Activated CD4-positive, alpha-beta T cell treated with anti-CD3 and anti-CD28 coated beads, Interleukin-2, amount 50 U/mL, for 48 hours (primary cell): Measurements from ENCODE around the gene GSTM3.
A peak's percentile ranks its signal among the peaks of the same experiment; 100 is the strongest.
"Not testable (repeated sequence)": the region's sequence is repeated elsewhere in the genome, so short reads cannot be mapped to it uniquely, and the experiment has no call there.

ENCODE experiments used
- DNase-seq, 2 experiments: peaks; one replicate each; pipeline ENCODE4 v3.0.0-alpha.2; 2020

Gene GSTM3

DNA sequence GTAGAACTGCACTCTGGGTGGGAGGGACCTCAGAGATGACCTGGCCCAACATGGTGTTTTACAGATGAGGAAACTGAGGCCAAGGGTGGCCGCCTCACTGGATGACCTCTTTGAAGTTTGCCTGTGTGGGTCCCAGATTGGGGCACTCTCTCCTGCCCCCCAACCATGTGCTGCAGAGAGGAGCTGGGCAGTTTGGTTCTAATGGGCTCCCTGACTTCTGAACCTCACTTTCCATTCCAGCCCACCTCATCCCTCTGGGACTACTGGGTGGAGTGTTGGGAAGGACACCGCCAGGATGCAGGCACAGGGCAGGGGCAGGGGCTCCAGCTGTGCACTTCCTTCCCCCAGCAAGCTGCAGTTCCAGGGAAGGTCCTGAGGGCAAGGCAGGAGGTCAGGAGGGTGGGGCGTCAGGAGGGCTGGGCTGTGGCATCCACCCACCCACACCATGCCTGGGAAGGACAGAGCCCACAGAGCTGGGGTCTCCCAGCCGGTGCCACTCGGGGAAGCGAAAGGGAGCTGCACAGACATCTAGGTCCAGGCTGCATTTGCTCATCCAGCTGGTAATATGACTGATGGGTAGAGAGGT, 33.2 kb upstream of the GSTM3 start:
- DNase-seq, result no peak

DNA sequence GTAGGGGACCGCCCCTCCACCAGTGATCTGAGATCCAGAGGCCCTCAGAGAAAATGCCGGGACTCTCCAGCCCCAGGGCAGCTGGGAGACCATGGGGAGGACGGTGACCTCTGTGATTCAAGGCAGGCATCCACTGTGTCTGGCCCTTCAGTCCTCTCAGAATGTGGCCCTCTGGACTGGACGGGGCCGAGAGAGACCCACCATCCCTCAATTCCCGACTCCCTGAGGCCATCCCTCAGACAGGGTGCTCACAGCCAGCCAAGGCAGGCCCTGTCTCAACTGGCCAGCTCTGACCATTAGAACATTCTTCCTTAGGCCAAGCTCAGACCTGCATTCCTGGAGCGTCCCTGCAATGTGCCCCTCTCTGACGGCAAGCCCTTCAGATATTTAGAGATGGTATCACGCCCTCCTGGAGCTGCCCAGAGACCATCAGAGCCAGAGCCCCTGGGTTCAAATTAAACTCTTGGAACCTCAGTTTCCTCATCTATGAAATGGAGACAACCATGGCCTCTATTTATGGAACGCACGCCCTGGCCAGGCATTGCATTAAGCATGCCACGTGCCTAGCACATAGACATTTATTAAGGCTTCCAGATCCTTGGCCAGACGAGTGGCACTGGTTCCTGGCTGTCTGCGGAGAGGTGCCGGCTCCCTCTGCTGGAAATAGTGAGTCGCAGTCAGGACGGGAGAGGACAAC, 32.5 kb upstream of the GSTM3 start:
- peak; percentile 67 to 78 for DNase-seq

DNA sequence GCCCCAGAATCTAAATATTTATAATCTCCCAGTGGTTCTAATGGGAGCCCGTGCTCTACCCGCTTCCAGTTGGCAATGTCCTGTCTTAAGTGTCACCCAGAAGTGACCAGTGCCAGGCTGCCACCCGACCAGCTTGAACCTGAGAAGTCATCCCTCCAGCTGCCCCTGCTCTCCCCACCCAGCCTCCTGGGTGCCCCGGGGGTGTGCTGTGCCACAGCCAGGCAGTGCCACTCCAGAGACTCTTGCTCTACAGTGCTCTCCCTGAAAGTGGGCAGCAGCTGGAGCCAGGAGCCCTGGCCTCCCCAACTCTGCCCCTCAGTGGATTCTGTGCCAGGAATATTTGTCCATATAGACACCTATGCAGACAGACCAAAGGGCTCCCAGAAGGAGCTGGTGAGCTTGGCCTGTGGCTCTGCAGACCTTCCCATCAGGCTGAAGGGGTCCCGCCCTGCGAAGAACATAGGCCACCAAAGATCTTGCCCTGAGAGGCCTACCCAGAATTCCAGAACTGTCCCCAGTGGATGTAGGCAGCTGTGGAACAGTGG, 31.9 kb upstream of the GSTM3 start:
- DNase-seq, result no peak

DNA sequence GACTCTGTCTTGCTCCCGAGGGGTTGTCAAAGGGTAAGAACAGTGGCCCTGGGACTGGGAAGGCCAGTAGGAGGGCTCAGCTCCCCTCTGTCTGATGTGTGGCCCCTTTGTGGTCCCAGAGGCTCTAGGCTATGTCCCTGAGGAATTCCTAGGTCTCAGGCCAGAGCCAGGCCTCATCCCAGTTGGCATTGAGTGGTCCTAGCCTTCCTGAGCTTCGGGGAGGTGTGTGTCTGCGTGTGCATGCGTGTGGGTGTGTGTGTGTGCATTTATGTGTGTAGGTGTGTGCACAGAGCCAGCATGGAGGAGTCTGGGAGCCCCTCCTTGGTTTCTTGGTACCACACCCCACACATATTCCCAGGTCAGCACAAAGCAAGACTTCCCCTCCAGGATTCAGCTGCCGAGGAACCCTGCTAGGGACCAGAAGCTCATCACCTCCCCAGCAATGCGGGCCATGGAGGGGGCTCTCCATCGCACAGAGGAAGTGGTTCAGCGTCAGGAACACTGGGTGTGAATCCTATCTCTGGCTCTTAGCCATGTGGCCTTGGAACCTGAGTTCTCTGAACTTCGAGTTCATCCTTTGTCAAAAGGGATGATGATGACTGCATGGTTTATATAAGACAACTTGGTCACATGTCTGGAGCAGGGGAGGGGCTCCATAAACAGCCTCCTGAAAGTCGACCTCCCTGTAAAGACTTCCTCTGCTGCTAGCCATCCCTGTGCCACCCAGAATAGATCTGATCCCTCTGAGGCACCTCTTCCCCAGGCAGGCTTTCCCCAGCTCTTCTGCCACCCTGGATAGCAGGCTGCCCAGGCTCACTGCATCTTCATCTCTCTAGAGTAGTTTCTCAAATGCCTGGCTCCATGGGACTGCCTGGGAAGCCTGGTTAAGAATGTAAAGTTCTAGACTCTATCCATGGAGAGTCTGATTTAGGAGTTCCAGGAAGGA, 31.1 kb upstream of the GSTM3 start:
- no peak for DNase-seq

DNA sequence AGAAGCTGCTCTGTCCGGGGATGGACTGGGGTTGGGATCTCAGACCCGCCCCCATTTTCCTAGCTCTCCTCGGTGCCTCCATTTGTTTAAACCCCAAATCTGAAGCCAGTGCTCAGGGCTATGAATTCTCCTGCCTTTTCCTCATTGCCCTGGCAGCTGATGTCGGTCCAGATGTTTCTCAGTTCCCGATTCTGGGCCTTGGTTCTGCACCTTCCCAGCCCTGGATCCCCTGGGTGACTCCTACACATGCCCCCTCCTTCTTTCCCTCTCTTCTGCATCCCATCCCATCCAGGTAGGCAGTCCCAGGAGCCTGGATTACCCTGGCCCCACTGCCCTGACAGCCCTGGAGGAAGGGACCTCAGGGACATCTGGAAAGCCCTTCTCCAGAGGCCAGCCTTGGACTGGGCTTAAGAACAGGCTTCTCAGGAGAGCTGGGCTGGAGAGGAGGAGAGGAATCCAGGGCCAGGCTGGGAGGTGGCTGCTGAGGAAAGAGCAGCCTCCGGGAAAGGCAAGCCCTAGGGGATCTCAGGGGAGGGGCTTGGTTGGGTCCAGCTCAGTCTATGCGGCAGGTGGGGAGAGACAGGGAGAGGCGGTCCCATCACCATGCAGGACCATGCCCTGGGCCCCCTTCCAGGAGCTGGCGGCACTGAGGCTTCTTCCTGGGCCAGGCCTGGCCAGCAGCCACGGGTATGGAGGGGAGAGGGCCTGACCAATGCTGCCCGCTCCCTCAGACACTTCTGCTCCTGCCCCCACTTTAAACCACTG, 29.7 kb upstream of the GSTM3 start:
- DNase-seq, result no peak

DNA sequence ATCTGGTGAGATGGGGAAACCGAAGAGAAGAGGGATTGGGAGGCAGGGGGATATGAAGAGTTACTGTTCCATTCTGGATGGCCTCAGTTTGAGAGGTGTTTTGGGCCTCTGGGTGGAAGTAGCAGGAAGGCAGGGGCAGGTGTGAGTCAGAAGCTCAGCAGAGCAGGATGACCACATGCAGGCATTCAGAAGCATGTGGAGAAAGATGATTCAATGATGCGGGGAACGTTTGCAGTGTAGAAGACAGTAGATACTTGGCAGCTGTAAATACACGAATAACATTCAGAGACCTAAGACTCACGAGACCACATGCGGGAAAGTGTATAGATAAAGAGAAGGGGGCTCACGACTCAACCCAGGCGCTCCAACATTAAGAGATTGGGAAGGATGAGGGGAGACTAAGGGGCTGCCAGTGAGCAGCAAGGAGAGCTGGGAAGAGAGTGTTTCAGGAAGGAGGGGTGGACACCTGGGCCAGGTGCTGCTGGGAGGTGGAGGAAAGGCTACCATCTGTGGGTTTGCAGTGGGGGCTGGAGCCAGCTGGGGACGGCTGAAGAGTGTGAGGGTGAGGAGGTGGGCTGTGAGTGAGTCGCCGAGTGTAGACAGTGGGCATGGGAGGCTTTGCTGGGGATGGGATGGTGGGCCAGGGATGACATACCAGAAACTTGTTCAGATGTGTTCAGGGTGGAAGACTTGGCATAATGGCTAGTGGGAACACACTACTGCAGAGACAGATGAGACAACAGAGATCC, 28.7 kb upstream of the GSTM3 start:
- DNase-seq, result no peak

DNA sequence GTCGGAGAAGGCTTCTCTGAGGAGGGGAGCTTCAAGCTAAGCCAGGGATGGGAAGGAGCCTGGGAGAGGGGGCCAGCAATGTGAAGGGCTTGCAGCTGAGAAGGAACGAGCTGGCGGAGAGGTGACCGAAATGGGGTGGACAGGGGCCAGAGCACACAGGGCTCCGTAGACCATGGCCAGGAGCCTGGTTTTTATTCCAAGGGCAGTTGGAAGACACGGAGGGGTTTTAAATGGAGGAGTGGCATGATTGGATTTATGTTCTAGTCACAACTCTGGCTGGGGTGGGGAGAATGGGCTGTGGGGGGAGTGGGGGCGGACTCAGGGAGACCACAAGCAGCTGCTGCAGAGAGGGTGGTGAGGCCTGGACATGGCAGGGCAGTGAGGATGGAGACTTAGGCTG, 28.0 kb upstream of the GSTM3 start:
- no peak for DNase-seq

DNA sequence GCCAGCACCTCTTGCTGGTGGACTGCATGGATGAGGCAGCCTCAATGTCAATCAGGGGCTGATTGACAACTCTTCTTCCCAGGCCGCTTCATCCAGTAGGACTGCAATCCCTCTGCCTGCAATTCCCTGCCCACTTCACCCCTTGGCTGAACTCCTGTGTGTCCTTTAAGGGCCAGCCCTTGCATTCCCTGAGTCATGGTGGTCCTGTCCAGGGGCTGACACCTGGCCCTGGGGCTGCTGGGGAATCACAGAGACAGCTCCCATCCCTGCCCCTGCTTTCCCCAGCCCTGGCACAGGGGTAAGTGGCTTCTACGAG, 27.5 kb upstream of the GSTM3 start:
- no peak for DNase-seq

DNA sequence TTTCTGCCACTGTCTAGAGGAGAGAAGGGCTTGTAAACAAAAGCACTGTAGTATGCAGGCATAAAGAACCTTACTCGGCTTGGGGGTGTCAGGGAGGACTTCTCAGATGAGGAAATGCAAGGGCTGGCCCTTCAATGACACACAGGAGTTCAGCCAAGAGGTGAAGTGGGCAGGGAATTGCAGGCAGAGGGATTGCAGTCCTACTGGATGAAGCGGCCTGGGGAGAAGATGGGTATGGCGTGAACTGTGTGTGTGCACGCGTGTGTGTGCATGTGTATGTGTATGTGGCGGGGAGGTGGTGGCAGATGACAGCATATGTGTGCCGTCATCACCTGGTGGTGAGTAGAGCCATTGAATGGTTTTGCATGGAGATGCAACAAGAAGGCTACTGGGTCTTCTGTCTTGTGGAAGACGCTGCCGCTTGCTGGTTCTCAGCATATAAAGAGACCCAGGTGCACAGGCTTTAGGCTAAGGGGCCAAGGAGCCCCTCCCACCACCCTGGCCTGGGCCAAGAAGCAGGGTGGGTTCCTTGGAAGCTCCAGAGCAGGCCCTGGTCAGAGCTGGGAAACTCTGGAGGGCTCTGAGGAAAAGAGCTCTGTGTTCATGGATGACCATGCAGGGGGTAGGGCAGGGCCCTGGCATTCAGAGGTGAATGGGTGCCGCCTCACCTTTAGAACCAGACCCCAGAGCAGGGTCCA, 26.9 kb upstream of the GSTM3 start:
- DNase-seq, result no peak

DNA sequence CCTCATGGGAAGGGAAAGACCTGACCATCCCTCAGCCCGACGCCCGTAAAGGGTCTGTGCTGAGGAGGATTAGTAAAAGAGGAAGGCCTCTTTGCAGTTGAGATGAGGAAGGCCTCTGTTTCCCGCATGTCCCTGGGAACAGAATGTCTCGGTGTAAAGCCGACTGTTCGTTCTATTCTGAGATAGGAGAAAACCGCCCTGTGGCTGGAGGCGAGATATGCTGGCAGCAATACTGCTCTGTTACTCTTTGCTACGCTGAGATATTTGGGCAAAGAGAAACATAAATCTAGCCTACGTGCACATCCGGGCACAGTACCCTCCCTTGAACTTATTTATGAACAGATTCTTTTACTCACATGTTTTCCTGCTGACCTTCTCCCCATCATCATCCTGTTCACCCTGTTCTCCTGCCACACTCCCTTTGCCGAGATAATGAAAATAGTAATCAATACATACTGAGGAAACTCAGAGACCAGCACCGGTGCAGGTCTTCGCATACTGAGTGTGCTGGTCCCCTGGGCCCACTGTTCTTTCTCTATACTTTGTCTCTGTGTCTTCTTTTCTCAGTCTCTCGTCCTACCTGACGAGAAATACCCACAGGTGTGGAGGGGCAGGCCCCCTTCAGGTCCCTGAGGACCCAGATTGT, 26.3 kb upstream of the GSTM3 start:
- not testable (repeated sequence) for DNase-seq

DNA sequence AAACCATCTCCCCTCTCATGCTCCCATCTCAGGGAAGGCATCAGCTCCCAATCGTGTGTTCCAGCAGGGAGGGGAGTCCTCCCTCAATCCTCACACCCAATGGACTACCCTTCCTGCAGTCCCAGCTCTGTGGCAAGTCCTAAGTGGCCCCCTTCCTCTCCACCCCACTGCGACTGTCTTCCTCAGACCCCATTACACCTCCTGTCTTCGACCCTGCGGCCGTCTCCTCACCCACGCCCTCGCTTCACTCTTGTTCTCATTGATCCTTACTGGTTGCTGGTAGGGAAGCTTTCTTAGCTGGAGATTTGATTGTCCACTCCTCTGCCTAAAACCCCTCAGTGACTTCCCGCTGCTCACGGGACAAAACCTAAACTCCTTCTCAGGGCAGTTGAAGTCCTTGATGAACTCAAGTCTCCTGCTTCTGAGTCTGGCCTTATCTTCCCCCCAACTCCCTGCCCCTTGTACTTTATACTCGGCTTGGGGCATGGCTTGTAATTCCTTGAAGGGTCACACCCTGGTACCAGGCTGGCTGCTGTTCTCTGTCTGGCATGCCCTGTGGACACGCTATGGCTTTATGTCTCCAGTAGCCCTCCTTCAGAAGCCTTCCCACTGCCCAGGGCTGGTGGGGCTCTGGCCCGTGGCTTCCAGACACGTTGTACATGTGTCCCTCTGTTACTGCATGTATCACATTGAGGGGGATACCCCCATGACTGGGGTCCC, 25.2 kb upstream of the GSTM3 start:
- no peak for DNase-seq

DNA sequence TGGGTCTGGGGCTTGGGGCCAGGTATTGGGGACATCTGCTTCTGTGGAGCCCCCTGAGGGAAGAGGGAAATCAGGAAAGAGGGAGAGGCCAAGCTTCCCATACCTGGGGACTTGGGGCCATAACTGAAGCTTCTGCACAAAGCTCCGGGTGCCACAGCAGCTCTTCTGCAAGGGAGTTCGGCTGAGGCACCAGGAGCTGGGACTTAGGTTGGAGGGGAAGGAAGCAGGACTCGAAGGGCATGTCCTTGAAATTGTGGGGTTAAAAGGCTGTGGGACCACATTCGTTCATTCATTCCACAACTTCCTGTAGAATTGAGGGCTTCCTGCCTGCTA, 24.6 kb upstream of the GSTM3 start:
- DNase-seq, result no peak

DNA sequence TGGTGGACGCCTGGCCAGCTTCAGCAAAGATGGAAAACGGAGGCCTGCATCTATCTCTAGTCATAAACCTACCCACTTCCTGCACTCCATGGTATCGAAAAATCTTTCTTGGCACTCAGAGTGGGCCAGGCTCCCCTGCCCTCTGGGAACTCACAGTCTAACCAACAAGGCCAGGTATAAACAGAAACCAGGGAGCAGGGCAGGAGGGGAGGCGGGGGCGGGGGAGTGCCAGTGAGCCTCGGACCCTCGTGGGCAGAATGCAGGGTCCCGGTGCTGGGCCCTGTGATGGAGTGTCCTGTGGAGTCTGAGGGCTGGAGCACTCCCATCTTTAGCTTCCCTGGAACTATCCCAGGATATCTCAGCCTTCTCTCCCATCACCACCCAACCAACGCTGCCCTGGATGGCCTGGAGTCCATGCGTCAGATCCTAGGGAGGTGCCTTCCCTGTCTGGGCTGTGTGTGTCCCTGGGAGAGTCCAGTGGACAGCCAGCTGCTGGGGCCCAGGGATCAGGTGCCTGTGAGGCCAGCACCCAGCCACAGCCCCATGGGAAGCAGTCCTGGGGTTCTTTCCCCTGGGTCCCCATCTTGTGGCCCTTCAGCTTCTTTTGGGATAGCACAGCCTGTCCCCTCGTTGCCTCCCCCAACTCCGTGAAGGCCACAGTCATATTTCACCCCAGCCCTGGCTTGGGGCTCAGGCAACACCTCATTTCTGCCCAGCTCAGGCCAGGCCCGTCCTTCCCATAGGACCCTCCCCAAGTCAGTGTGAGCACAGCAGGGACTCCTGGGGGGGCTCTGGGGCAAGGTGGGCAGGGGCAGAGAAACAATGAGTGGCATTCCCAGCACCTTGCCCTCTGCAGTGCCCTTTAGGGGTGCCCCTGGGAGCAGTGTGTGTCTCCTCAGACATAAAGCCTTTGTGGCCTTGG, 24.0 kb upstream of the GSTM3 start:
- no peak for DNase-seq

DNA sequence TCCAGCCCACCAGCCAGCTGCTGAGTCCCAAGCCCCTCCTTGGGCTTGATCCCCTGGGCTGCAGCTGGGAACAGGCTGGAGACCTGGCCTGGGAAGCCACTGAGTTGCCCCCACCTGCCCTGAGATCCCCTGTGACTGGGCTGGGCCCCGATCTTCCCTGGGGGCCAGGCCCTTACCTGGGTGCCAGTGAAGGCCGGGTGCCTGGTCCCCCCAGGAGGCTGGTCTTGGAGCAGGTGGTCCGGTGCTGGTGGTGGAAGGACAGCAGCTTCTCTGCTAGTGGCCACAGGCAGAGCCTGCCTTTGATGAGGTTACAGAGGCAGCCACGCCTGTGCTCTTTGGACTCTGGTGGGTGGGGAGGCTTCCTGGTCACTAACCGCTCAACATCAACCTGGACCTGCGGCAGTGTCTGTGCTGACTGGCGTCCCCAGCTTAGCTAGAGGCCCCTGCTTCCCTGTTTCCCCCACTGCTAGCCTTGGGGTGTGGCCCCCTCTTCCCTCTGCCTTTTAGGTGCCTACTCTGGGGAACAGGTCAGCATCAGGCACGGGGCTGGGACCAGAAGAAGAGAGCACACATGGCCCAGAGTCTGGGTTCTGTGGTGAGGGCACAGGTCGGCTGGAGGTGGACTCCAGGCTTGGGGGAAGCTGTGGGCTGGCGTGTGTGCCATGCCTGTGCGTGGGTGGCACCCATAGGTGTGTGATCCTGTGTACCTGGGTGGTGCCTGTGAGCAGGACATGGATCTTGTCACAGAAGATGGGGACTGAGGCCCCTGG, 23.0 kb upstream of the GSTM3 start, which contains the start of gene EPS8L3:
TSS of gene EPS8L3 (minus strand) at position 278 of the 770 bp plus-strand sequence. CDS start 2,174 bp downstream, outside the sequence.
- no peak for DNase-seq

DNA sequence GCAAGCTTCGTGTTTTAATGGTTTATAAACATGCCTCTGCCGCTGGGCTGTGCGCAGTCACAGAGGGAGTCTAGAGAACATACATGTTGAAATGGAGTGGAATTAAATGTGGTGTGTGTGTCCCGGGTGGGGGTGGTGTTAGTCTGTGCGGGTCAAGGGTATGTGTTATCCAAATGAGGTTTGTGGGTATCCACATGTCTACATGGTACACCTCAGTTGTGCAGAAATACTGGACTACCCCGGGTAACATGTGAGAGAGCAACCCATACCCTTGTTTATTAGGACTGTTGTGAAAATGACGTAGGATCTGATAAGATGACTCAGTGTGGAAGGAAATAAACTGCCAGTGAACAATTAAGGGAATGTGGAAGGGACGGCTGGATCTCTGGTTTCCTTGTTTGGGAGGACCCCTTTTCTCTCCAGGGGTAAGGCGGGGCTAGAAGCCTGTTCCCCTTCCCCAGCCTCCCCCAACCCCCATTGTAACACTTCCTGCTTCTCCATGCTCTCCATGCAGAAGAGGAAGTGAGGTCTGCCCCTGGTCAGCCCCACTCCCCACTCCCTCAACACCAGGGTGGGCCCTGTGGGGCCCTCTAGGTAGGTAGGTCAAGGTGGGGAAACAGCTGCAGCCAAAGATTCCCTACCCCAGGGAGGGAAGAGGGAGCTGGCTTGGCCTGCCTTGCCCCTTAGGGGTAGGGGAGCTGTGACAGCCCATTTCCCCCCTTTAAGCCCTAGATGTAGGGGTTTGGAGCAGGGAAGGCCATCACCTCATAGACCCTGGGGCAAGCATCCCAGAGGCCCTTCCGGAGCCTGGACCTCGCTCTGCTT, 22.2 kb upstream of the GSTM3 start:
- no peak for DNase-seq

DNA sequence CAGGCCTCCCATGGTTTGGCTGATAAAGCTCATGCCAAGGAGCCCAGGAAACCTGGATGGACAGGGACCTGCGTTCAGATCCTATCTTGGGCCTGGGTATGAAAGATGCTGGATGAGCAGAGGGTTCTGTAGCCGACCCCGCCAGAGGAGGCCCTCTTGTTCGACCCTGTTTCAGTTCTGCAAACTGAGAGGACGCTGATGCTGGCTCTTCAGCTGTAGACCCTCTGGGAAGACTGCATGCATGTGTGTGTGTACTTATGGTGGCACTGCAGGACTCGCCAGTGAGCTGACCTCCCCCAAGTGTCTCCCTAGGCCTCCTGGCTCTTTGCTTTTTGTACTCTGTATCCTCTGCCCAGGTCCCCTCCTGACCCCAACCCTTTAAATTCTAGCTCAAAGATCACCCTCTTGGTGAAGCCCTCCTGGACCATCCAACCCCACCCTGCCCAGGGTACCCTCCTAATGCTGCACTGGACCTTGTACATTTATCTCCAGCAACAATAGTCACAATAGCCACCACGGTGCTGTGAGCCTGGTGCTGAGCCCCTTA, 21.3 kb upstream of the GSTM3 start:
- DNase-seq, result no peak
